Measurements from ENCODE around the gene ZMYM4.
"Not testable (repeated sequence)": the region's sequence is repeated elsewhere in the genome, so short reads cannot be mapped to it uniquely, and the experiment has no call there.

The ZMYM4 gene

DNA sequence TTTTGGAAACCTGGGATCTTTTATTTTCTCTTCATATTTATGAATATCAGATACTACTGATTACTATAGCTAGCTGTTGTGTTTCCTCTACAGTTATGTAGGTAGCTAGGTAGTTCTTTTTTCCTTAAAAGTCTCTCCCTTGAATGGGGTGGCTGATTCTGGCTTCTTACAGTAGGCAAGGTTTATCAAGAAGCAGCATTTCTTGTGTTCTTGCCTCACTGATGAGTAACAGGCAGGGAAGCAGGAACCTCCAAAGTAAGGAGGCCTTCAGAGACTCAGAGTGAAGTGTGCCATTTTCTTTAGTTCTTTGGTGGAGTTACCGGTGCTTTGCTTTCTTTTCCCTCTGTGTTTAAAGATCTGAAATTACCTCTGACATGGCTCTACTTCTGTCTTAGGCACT is 56.0 kb downstream of the ZMYM4 start:
- DNase-seq: no peak

GRCh38 chr1:35326246-35326866 is 57.8 kb downstream of the ZMYM4 start:
- DNase-seq: no peak

- not testable (repeated sequence) for DNase-seq
Observed at GRCh38 chr1:35331618-35332017, 63.1 kb downstream of the ZMYM4 start.

DNA sequence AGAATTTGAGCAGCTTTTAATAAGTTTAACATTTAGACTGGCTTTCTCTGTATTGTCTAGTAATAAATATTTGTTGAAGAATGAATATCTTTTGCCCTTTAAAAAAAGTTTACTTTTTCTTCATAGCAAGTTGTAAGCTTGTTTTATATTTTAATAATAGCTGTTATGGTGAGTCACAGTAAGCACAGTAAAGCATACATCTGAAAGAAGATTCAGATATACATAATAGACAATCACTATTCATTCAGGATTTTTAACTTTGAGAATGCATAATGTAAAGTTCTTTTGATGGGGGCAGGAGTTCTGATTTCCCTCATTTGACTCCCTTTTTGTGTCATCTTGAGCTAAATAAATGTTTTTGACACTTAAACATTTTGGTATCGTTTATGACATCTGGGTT is 66.0 kb downstream of the ZMYM4 start:
- DNase-seq: no peak

GRCh38 chr1:35340519-35340918 is 72.0 kb downstream of the ZMYM4 start:
- no peak for DNase-seq

- DNase-seq: no peak
Observed at GRCh38 chr1:35345439-35345981, 77.0 kb downstream of the ZMYM4 start.

DNA sequence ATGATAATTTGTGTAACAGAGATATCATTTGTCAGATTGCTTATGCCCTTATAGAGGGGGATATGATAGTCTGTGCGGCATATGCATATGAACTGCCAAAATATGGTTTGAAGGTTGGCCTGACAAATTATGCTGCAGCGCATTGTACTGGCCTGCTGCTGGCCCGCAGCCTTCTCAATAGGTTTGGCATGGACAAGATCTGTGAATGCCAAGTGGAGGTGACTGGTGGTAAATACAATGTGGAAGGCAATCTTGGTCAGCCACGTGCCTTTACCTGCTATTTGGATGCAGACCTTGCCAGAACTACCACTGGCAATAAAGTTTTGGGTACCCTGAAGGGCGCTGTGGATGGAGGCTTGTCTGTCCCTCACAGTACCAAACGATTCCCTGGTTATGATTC is 82.4 kb downstream of the ZMYM4 start:
- no peak for DNase-seq

- DNase-seq: no peak
Observed at GRCh38 chr1:35359995-35360394, 91.5 kb downstream of the ZMYM4 start.

DNA sequence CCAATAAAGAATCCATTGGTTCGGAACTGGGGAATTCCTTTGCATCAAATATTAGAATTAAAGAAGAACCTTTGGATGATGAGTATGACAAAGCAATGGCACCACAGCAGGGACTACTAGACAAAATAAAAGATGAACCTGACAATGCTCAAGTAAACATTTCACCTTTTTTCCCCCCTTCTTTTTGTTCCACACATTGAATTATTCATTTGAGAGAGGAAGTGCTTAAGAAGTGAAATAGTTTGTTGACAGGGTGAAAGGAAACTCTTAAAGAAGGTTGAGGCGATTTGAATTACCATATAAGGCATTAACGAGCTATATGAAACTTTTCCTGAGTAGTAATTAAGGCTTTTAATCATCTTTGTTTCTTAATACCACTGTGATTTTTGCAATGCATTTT is 93.1 kb downstream of the ZMYM4 start:
- no peak for DNase-seq

GRCh38 chr1:35364741-35365140 is 96.2 kb downstream of the ZMYM4 start:
- no peak for DNase-seq

- no peak for DNase-seq
Observed at GRCh38 chr1:35367914-35368313, 99.4 kb downstream of the ZMYM4 start.

GRCh38 chr1:35369922-35370671 is 101.6 kb downstream of the ZMYM4 start:
- peak in 45 of 56 donors; percentile 1 to 77 (median 32) for DNase-seq

- no peak for DNase-seq
Observed at GRCh38 chr1:35371506-35371905, 103.0 kb downstream of the ZMYM4 start.

DNA sequence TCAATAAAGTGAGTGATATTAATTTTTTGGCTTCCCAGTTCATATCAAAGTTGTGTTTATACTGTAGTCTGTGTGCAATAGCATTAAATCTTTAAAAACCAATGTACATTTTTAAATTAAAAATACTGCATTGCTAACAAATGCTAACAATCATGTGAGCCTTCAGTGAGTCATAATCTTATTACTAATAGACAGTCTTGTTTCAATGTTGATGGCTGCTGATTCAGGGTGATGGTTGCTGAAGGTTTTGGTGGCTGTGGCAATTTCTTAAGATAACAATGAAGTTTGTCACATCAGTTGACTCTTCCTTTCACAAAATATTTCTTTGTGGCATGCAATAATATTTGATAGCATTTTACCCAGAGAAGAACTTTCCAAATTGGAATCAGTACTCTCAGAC is 109.0 kb downstream of the ZMYM4 start:
- no peak for DNase-seq

GRCh38 chr1:35379317-35380000 is 111.0 kb downstream of the ZMYM4 start:
- no peak for DNase-seq

DNA sequence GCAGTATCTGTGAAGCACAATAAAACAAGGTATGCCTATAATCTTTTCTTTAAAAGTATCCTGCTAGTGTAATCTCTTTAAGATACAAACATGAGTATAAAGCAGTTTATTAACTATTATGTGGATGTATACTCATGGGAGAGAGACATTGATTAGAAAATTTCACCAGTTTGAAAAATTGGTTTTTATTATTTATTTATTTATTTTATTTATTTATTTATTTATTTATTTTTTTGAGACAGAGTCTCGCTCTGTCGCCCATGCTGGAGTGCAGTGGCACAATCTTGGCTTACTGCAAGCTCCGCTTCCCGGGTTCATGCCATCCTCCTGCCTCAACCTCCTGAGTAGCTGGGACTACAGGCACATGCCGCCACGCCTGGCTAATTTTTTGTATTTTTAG is 111.6 kb downstream of the ZMYM4 start:
- DNase-seq: not testable (repeated sequence)

DNA sequence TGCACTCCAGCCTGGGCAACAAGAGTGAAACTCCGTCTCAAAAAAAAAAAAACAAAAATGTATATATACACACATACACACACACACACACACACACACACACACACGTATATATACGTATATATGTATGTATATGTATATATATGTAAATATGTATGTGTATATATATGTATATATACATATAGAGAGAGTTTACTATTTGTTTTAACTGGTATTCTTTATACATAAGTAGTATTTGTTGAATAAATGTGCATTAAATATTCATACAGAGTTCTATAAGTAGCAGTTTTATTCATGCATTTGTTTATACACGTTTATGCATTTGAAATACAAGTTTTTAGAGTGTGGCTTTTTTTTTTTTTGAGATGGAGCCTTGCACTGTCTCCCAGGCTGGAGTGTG is 113.6 kb downstream of the ZMYM4 start:
- no peak for DNase-seq

GRCh38 chr1:35386290-35386689 is 117.8 kb downstream of the ZMYM4 start:
- DNase-seq: no peak

GRCh38 chr1:35386959-35387358 is 118.5 kb downstream of the ZMYM4 start:
- no peak for DNase-seq

GRCh38 chr1:35390600-35391494 is 122.3 kb downstream of the ZMYM4 start:
- DNase-seq: no peak

DNA sequence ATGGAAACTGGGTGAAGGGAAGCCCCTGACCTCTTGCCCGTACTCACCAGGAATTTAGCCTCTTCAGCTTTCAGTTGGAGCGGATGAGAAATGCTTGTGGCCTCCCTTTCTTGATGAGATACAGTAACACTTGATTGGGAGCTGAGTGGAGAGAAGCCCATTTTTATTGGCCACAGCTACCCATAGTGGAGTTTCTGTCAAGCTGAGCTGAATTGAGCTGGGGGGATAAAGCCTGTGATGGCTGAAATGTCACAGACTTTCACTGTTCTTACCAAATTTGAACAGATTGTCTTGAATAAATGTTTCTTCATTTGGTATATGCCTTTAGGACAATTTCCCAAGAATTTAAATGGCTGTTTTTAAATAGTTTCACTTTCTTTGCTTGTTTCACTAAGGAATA is 125.9 kb downstream of the ZMYM4 start:
- DNase-seq: no peak

Data from nucleus accumbens (tissue), 56 donors.